HEK293 (cell line): ENCODE measurements around the gene ATAD1.

Experiments
- BCL11B ChIP-seq: fragments of 450-650 bp; formaldehyde crosslinking; IDR thresholded peaks from 2 replicates; pipeline ENCODE4 v1.5.1; 2016; ENCODE audit warnings: low read depth, missing biosample characterization, missing genetic modification characterization
- GLIS1 ChIP-seq: fragments of 450-650 bp; formaldehyde crosslinking; IDR thresholded peaks from 2 replicates; pipeline ENCODE4 v1.5.1; 2016; ENCODE audit warnings: missing biosample characterization, missing genetic modification characterization
- GLIS2 ChIP-seq: fragments of 450-650 bp; formaldehyde crosslinking; IDR thresholded peaks from 2 replicates; pipeline ENCODE4 v1.5.1; 2016; ENCODE audit warnings: missing biosample characterization, missing genetic modification characterization
- KLF7 ChIP-seq: fragments of 450-650 bp; formaldehyde crosslinking; IDR thresholded peaks from 2 replicates; pipeline ENCODE4 v1.5.1; 2016; ENCODE audit warnings: missing biosample characterization, missing genetic modification characterization, borderline replicate concordance
- MYNN ChIP-seq: fragments of 450-650 bp; formaldehyde crosslinking; IDR thresholded peaks from 2 replicates; pipeline ENCODE4 v1.5.1; 2016; ENCODE audit warnings: missing biosample characterization, missing genetic modification characterization, borderline replicate concordance
- SCRT1 ChIP-seq: fragments of 450-650 bp; formaldehyde crosslinking; IDR thresholded peaks from 2 replicates; pipeline ENCODE4 v1.5.1; 2016; ENCODE audit warnings: missing biosample characterization, missing genetic modification characterization, borderline replicate concordance
- YY2 ChIP-seq: fragments of 450-650 bp; formaldehyde crosslinking; IDR thresholded peaks from 2 replicates; pipeline ENCODE4 v1.5.1; 2016; ENCODE audit warnings: missing biosample characterization, missing genetic modification characterization
- ZEB2 ChIP-seq: fragments of 450-650 bp; formaldehyde crosslinking; IDR thresholded peaks from 2 replicates; pipeline ENCODE4 v1.5.1; 2016; ENCODE audit warnings: missing biosample characterization, missing genetic modification characterization
- ZNF138 ChIP-seq: fragments of 450-650 bp; formaldehyde crosslinking; IDR thresholded peaks from 2 replicates; pipeline ENCODE4 v1.5.1; 2016; ENCODE audit warnings: missing biosample characterization, missing genetic modification characterization, borderline replicate concordance
- ZNF302 ChIP-seq: fragments of 450-650 bp; formaldehyde crosslinking; IDR thresholded peaks from 2 replicates; pipeline ENCODE4 v1.5.1; 2016; ENCODE audit warnings: missing biosample characterization, missing genetic modification characterization, low read depth
- ZNF324 ChIP-seq: fragments of 450-650 bp; formaldehyde crosslinking; IDR thresholded peaks from 2 replicates; pipeline ENCODE4 v1.5.1; 2016; ENCODE audit warnings: missing biosample characterization, missing genetic modification characterization
- ZNF433 ChIP-seq: fragments of 450-650 bp; formaldehyde crosslinking; IDR thresholded peaks from 2 replicates; pipeline ENCODE4 v1.5.1; 2016; ENCODE audit warnings: missing biosample characterization, missing genetic modification characterization, low read depth
- ZNF473 ChIP-seq: fragments of 450-650 bp; formaldehyde crosslinking; IDR thresholded peaks from 2 replicates; pipeline ENCODE4 v1.5.1; 2017; ENCODE audit warnings: missing biosample characterization, missing genetic modification characterization
- ZNF561 ChIP-seq: fragments of 450-650 bp; IDR thresholded peaks from 2 replicates; pipeline ENCODE4 v1.5.1; 2018; ENCODE audit warnings: missing biosample characterization, missing genetic modification characterization, borderline replicate concordance
- ZNF596 ChIP-seq: fragments of 450-650 bp; IDR thresholded peaks from 2 replicates; pipeline ENCODE4 v1.5.0; 2018; ENCODE audit warnings: missing biosample characterization, mild to moderate bottlenecking, missing genetic modification characterization, moderate library complexity
- ZNF610 ChIP-seq: fragments of 450-650 bp; formaldehyde crosslinking; IDR thresholded peaks from 2 replicates; pipeline ENCODE4 v1.5.1; 2016; ENCODE audit warnings: missing biosample characterization, missing genetic modification characterization, borderline replicate concordance
- ZNF621 ChIP-seq: fragments of 450-650 bp; formaldehyde crosslinking; IDR thresholded peaks from 2 replicates; pipeline ENCODE4 v1.5.1; 2017; ENCODE audit warnings: missing biosample characterization, missing genetic modification characterization
- ZNF626 ChIP-seq: fragments of 450-650 bp; sonication (Bioruptor Pico); formaldehyde crosslinking; IDR thresholded peaks from 2 replicates; pipeline ENCODE4 v1.5.1; 2018; ENCODE audit warnings: missing biosample characterization, missing genetic modification characterization, inconsistent platforms
- ZNF664 ChIP-seq: fragments of 450-650 bp; formaldehyde crosslinking; IDR thresholded peaks from 2 replicates; pipeline ENCODE4 v1.5.1; 2016; ENCODE audit warnings: missing biosample characterization, missing genetic modification characterization
- ZNF747 ChIP-seq: fragments of 450-650 bp; formaldehyde crosslinking; IDR thresholded peaks from 2 replicates; pipeline ENCODE4 v1.5.1; 2016; ENCODE audit warnings: missing biosample characterization, missing genetic modification characterization
- TF ChIP-seq, protein P1 (sequence below): fragments of 450-650 bp; formaldehyde crosslinking; IDR thresholded peaks from 2 replicates; pipeline ENCODE4 v1.5.1; 2016; ENCODE audit warnings: missing biosample characterization, missing genetic modification characterization
- TF ChIP-seq, protein P2 (sequence below): fragments of 450-650 bp; formaldehyde crosslinking; IDR thresholded peaks from 2 replicates; pipeline ENCODE4 v1.5.1; 2016; ENCODE audit warnings: missing biosample characterization, missing genetic modification characterization
- TF ChIP-seq, protein P3 (sequence below): fragments of 450-650 bp; IDR thresholded peaks from 2 replicates; pipeline ENCODE4 v1.5.1; 2018; ENCODE audit warnings: missing biosample characterization, mild to moderate bottlenecking, missing genetic modification characterization
- TF ChIP-seq, protein P4 (sequence below): fragments of 450-650 bp; formaldehyde crosslinking; conservative IDR thresholded peaks from 2 replicates; pipeline ENCODE4 v1.5.1; 2016; ENCODE audit warnings: low read depth, missing biosample characterization, missing genetic modification characterization
- TF ChIP-seq, protein P5 (sequence below): fragments of 450-650 bp; formaldehyde crosslinking; IDR thresholded peaks from 2 replicates; pipeline ENCODE4 v1.5.1; 2016; ENCODE audit warnings: missing biosample characterization, missing genetic modification characterization
- TF ChIP-seq, protein P6 (sequence below): fragments of 450-650 bp; formaldehyde crosslinking; optimal IDR thresholded peaks from 2 replicates; pipeline ENCODE3; 2016; ENCODE audit warnings: missing biosample characterization, mild to moderate bottlenecking, missing genetic modification characterization

The ATAD1 gene

DNA sequence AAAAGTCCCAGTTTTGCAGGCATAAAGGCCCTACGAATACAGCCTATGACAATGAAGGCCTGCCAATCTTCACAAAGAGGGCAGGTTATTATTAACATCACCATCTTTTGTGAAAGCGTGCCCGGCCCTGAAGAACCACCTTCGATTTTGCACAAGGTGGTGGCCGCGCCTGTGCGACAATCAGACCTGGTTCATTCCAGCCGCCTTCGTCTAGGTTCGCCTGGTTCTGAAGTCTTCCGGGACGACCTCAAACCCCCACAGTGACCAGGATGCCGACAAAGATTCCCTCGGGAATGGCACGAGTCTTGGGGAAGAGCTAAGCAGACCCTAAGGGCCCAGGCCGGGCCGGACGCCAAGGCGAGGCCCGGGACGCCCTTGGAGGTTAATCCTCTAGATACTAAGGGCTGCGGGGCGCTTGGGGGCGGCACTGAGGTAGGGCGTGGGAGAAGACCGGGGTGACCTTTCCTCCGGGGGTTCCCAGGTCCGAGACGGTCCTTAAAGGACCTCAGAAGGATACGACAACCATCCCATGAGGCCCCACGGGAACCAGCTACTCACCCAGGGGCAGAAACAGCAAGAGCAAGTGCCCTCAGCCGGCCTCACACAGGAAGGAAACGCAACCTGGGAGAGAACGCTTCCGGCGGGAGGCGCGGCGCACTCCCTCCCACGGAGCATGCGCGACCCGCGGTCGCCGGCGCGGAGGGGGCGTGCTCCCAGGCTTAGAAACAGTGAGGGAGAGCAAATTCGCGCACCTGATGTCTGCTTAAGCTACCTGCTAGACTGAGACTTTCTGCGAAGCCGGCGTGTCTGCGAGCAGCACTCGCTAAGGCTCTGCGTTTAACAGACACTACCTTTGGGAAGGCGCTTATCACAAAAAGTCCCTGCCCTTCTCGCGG, at the start of gene ATAD1 (continued):
- TF ChIP-seq, protein P1, sequence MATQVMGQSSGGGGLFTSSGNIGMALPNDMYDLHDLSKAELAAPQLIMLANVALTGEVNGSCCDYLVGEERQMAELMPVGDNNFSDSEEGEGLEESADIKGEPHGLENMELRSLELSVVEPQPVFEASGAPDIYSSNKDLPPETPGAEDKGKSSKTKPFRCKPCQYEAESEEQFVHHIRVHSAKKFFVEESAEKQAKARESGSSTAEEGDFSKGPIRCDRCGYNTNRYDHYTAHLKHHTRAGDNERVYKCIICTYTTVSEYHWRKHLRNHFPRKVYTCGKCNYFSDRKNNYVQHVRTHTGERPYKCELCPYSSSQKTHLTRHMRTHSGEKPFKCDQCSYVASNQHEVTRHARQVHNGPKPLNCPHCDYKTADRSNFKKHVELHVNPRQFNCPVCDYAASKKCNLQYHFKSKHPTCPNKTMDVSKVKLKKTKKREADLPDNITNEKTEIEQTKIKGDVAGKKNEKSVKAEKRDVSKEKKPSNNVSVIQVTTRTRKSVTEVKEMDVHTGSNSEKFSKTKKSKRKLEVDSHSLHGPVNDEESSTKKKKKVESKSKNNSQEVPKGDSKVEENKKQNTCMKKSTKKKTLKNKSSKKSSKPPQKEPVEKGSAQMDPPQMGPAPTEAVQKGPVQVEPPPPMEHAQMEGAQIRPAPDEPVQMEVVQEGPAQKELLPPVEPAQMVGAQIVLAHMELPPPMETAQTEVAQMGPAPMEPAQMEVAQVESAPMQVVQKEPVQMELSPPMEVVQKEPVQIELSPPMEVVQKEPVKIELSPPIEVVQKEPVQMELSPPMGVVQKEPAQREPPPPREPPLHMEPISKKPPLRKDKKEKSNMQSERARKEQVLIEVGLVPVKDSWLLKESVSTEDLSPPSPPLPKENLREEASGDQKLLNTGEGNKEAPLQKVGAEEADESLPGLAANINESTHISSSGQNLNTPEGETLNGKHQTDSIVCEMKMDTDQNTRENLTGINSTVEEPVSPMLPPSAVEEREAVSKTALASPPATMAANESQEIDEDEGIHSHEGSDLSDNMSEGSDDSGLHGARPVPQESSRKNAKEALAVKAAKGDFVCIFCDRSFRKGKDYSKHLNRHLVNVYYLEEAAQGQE (tag by site-specific recombination) = no peak; the same call in 1 of the 2 replicates
- peak; percentile 96 for TF ChIP-seq GLIS1
- TF ChIP-seq GLIS2 (tag by site-specific recombination) = peak; percentile 98
- TF ChIP-seq MYNN (tag by site-specific recombination) = no peak
- TF ChIP-seq SCRT1 (tag by site-specific recombination) = no peak
- no peak for TF ChIP-seq ZNF621
- TF ChIP-seq ZNF664 = no peak
- TF ChIP-seq ZNF302 (tag by site-specific recombination) = no peak
- TF ChIP-seq ZNF433 (tag by site-specific recombination) = no peak
- TF ChIP-seq, protein P2, sequence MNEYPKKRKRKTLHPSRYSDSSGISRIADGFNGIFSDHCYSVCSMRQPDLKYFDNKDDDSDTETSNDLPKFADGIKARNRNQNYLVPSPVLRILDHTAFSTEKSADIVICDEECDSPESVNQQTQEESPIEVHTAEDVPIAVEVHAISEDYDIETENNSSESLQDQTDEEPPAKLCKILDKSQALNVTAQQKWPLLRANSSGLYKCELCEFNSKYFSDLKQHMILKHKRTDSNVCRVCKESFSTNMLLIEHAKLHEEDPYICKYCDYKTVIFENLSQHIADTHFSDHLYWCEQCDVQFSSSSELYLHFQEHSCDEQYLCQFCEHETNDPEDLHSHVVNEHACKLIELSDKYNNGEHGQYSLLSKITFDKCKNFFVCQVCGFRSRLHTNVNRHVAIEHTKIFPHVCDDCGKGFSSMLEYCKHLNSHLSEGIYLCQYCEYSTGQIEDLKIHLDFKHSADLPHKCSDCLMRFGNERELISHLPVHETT = no peak
- peak; percentile 16 for TF ChIP-seq ZEB2 (tag by site-specific recombination)
- TF ChIP-seq, protein P3, sequence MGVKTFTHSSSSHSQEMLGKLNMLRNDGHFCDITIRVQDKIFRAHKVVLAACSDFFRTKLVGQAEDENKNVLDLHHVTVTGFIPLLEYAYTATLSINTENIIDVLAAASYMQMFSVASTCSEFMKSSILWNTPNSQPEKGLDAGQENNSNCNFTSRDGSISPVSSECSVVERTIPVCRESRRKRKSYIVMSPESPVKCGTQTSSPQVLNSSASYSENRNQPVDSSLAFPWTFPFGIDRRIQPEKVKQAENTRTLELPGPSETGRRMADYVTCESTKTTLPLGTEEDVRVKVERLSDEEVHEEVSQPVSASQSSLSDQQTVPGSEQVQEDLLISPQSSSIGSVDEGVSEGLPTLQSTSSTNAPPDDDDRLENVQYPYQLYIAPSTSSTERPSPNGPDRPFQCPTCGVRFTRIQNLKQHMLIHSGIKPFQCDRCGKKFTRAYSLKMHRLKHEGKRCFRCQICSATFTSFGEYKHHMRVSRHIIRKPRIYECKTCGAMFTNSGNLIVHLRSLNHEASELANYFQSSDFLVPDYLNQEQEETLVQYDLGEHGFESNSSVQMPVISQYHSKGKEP (tag by site-specific recombination) = no peak
- TF ChIP-seq ZNF610 (tag by site-specific recombination) = peak; percentile 57; the same call in 1 of the 2 replicates
- no peak for TF ChIP-seq ZNF626 (tag by site-specific recombination)
- TF ChIP-seq KLF7 (tag by site-specific recombination) = peak; percentile 68; the same call in 1 of the 2 replicates
- TF ChIP-seq, protein P4, sequence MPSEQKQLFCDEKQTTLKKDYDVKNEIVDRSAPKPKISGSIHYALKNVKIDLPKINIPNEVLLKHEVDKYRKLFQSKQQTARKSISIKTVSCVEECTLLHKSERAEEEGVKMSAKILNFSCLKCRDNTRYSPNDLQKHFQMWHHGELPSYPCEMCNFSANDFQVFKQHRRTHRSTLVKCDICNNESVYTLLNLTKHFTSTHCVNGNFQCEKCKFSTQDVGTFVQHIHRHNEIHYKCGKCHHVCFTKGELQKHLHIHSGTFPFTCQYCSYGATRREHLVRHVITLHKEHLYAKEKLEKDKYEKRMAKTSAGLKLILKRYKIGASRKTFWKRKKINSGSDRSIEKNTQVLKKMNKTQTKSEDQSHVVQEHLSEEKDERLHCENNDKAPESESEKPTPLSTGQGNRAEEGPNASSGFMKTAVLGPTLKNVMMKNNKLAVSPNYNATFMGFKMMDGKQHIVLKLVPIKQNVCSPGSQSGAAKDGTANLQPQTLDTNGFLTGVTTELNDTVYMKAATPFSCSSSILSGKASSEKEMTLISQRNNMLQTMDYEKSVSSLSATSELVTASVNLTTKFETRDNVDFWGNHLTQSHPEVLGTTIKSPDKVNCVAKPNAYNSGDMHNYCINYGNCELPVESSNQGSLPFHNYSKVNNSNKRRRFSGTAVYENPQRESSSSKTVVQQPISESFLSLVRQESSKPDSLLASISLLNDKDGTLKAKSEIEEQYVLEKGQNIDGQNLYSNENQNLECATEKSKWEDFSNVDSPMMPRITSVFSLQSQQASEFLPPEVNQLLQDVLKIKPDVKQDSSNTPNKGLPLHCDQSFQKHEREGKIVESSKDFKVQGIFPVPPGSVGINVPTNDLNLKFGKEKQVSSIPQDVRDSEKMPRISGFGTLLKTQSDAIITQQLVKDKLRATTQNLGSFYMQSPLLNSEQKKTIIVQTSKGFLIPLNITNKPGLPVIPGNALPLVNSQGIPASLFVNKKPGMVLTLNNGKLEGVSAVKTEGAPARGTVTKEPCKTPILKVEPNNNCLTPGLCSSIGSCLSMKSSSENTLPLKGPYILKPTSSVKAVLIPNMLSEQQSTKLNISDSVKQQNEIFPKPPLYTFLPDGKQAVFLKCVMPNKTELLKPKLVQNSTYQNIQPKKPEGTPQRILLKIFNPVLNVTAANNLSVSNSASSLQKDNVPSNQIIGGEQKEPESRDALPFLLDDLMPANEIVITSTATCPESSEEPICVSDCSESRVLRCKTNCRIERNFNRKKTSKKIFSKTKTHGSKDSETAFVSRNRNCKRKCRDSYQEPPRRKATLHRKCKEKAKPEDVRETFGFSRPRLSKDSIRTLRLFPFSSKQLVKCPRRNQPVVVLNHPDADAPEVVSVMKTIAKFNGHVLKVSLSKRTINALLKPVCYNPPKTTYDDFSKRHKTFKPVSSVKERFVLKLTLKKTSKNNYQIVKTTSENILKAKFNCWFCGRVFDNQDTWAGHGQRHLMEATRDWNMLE = peak; percentile 98
- TF ChIP-seq ZNF747 (tag by site-specific recombination) = no peak
- no peak for TF ChIP-seq ZNF596 (tag by site-specific recombination)
- TF ChIP-seq ZNF324 (tag by site-specific recombination) = peak; percentile 37; the same call in 1 of the 2 replicates
- TF ChIP-seq BCL11B = 0 out of 2 replicates have a peak, but pooled peaks have one; percentile 71
- TF ChIP-seq ZNF473 (tag by site-specific recombination) = no peak
- TF ChIP-seq, protein P5, sequence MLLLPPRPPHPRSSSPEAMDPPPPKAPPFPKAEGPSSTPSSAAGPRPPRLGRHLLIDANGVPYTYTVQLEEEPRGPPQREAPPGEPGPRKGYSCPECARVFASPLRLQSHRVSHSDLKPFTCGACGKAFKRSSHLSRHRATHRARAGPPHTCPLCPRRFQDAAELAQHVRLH = peak; percentile 90
- TF ChIP-seq ZNF138 = no peak
- peak; percentile 90 for TF ChIP-seq ZNF561
- TF ChIP-seq, protein P6, sequence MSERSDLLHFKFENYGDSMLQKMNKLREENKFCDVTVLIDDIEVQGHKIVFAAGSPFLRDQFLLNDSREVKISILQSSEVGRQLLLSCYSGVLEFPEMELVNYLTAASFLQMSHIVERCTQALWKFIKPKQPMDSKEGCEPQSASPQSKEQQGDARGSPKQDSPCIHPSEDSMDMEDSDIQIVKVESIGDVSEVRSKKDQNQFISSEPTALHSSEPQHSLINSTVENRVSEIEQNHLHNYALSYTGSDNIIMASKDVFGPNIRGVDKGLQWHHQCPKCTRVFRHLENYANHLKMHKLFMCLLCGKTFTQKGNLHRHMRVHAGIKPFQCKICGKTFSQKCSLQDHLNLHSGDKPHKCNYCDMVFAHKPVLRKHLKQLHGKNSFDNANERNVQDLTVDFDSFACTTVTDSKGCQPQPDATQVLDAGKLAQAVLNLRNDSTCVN (tag by site-specific recombination) = peak; percentile 81
- no peak for TF ChIP-seq YY2
